Transverse colon (tissue), 4 donors: ENCODE measurements around the gene LSM3. TPM values are rescaled to one million over a fixed set of nuclear protein-coding genes. Genes with fewer than 3 reads are reported as not detected.

Experiments used
- DNase-seq: peaks from one replicate; pipeline ENCODE4 v3.0.0-alpha.2; 2019
- H3K27ac ChIP-seq, 4 donors: fragments of 200-600 bp; sonication (generic); 2 replicates each; pipeline ENCODE4 v1.5.1; 2016 to 2018; ENCODE audit warnings: inconsistent platforms in 4 of 4
- H3K27me3 ChIP-seq: fragments of 200-600 bp; sonication (generic); 2 replicates; pipeline ENCODE4 v1.5.1; 2017; ENCODE audit warnings: inconsistent platforms
- H3K36me3 ChIP-seq, 4 donors: fragments of 200-600 bp; sonication (generic); 2 replicates each; pipeline ENCODE4 v1.5.1; 2017 to 2019; ENCODE audit warnings: inconsistent platforms in 4 of 4
- H3K4me1 ChIP-seq, 4 donors: fragments of 200-600 bp; sonication (generic); 2 replicates each; pipeline ENCODE4 v1.5.1; 2017 to 2020; ENCODE audit warnings: inconsistent platforms in 4 of 4
- H3K4me3 ChIP-seq, 4 donors: fragments of 200-600 bp; sonication (generic); 1 replicate in 1 of 4; 2 replicates in 3 of 4; pipeline versions ENCODE4 v1.5.1 to v1.6.1; 2017 to 2019; ENCODE audit warnings: inconsistent platforms in 4 of 4
- H3K9me3 ChIP-seq, 2 donors: fragments of 200-600 bp; sonication (generic); 2 replicates each; pipeline ENCODE4 v1.5.1; 2017 to 2019; ENCODE audit warnings: inconsistent platforms in 2 of 2
- CTCF ChIP-seq, 5 experiments: fragments of 200-600 bp in 3 of 5; fragments of 450-650 bp in 2 of 5; sonication (generic) in 3 of 5; IDR thresholded peaks; 1 replicate in 2 of 5; 2 replicates in 3 of 5; pipeline ENCODE4 v1.5.1; 2016 to 2017; ENCODE audit warnings: antibody characterized with exemption in 5 of 5, inconsistent platforms in 3 of 5, mild to moderate bottlenecking in 2 of 5, moderate library complexity in 1 of 5
- EP300 ChIP-seq: sonication (generic); formaldehyde crosslinking; IDR thresholded peaks from one replicate; pipeline ENCODE4 v1.6.1; 2017; ENCODE audit warnings: antibody characterized with exemption, low read depth
- POLR2A ChIP-seq: fragments of 450-650 bp; IDR thresholded peaks from one replicate; pipeline ENCODE4 v1.6.1; 2016; ENCODE audit warnings: antibody characterized with exemption, mild to moderate bottlenecking, moderate library complexity
- POLR2AphosphoS5 ChIP-seq, 3 donors: sonication (generic); formaldehyde crosslinking; IDR thresholded peaks; one replicate each; pipeline ENCODE4 v1.6.1; 2016; ENCODE audit warnings: antibody characterized with exemption in 3 of 3
- WGBS, 2 donors: methylation state at CpG; one replicate each; pipeline ENCODE4 v1.1.5; 2018; ENCODE audit warnings: low coverage in 1 of 2; 5-methylcytosine and 5-hydroxymethylcytosine counted together
- in situ Hi-C, 4 donors: fragments of 200-750 bp; cut with MboI; loops; one replicate each; pipeline versions ENCODE4 v1.15.0 to v1.15.1; 2017; ENCODE audit warnings: low sequenced_read_pairs in 3 of 4, low pct_ligation_motif_present in 1 of 4, low pct_unique_long_range_greater_than_20kb in 1 of 4
- intact Hi-C: fragments of 100-400 bp; cut with DNase I; formaldehyde crosslinking; loops from one replicate; pipeline ENCODE4 v1.15.1; 2023; ENCODE audit warnings: low total_unique reads
- total RNA-seq, 4 donors: library from RNA; depleted of rRNA; stranded (reverse); fragments of >200 nt; gene quantifications; one replicate each; pipeline ENCODE4 v1.1.0, GENCODE V29; 2016

The LSM3 gene
- total RNA-seq, 4 donors from 2014 or later: 5.6 to 9.6 (median 8.0) TPM

- intact Hi-C loops: no loop called here
- H3K4me3 ChIP-seq: no peak overlapping the region
- H3K9me3 ChIP-seq: no peaks in the 10 kb centered on the region
- no peak for TF ChIP-seq EP300
- TF ChIP-seq POLR2A: no peak
- TF ChIP-seq POLR2AphosphoS5 (IDR thresholded peaks at IDR 0.05): no peak
- no peak for TF ChIP-seq CTCF (IDR thresholded peaks at IDR 0.05)
- peaks cover 0 to 22% (median 7%) of the 10 kb centered on the region in 4 donors for H3K36me3 ChIP-seq
- peaks cover 0 to 6% (median 3%) of the 10 kb centered on the region in 4 donors for H3K4me1 ChIP-seq
- in situ Hi-C loops: loop anchor here in 1 of 4 donors (25.0 kb wide), 1 partner anchor 263 kb away; the partner anchor contains the start of gene WNT7A
- H3K27me3 ChIP-seq: no peaks in the 10 kb centered on the region
- no peak for DNase-seq
- 89 to 97% methylated on average over 4 to 9 of the region's 9 CpGs for WGBS, 2 donors
- H3K27ac ChIP-seq: no peak overlapping the region
Observed at GRCh38 chr3:14150491-14151230, 28.0 kb upstream of the LSM3 start.

GRCh38 chr3:14151471-14152083, 27.0 kb upstream of the LSM3 start:
- WGBS, 2 donors: 90 to 95% methylated on average over 5 to 12 of the region's 12 CpGs
- no peaks in the 10 kb centered on the region for H3K4me1 ChIP-seq
- TF ChIP-seq POLR2A (no peak), POLR2AphosphoS5 (IDR thresholded peaks at IDR 0.05) (no peak), EP300 (no peak), CTCF (IDR thresholded peaks at IDR 0.05) (no peak)
- no peaks in the 10 kb centered on the region for H3K27me3 ChIP-seq
- DNase-seq: no peak
- peaks cover 0 to 24% (median 4%) of the 10 kb centered on the region in 4 donors for H3K36me3 ChIP-seq
- in situ Hi-C loops (loop anchor here in 1 of 4 donors (25.0 kb wide), 1 partner anchor 264 kb away; the partner anchor contains the start of gene WNT7A), intact Hi-C loops (no loop called here)
- no peaks in the 10 kb centered on the region for H3K9me3 ChIP-seq
- H3K27ac ChIP-seq: no peak overlapping the region
- no peak overlapping the region for H3K4me3 ChIP-seq

GRCh38 chr3:14152233-14152962, 26.2 kb upstream of the LSM3 start:
- Histone ChIP-seq H3K9me3 (no peaks in the 10 kb centered on the region), H3K27ac (no peak overlapping the region), H3K4me3 (no peak overlapping the region), H3K36me3 (peaks cover 0 to 22% (median 0%) of the 10 kb centered on the region in 4 donors), H3K27me3 (no peaks in the 10 kb centered on the region), H3K4me1 (no peaks in the 10 kb centered on the region)
- no peak for DNase-seq
- TF ChIP-seq POLR2A (no peak), CTCF (IDR thresholded peaks at IDR 0.05) (peak in 1 of 5 experiments; percentile 8)
- WGBS, 2 donors: 83 to 87% methylated on average over 2 to 11 of the region's 11 CpGs
- in situ Hi-C loops: loop anchor here in 1 of 4 donors (25.0 kb wide), 1 partner anchor 265 kb away; the partner anchor contains the start of gene WNT7A
- intact Hi-C loops: no loop called here

GRCh38 chr3:14152963-14153355, 25.7 kb upstream of the LSM3 start:
- Histone ChIP-seq H3K27me3 (no peaks in the 10 kb centered on the region), H3K36me3 (peaks cover 0 to 27% (median 4%) of the 10 kb centered on the region in 4 donors), H3K9me3 (no peaks in the 10 kb centered on the region), H3K4me1 (no peaks in the 10 kb centered on the region), H3K4me3 (no peak overlapping the region), H3K27ac (no peak overlapping the region)
- in situ Hi-C loops (loop anchor here in 1 of 4 donors (25.0 kb wide), 1 partner anchor 266 kb away; the partner anchor contains the start of gene WNT7A), intact Hi-C loops (no loop called here)
- no peak for DNase-seq
- 86% methylated on average over 4 of the region's 4 CpGs; no CpG with 5 or more reads in 1 of the 2 donors for WGBS, 2 donors
- TF ChIP-seq EP300 (no peak), CTCF (IDR thresholded peaks at IDR 0.05) (no peak), POLR2A (no peak), POLR2AphosphoS5 (IDR thresholded peaks at IDR 0.05) (no peak)
